Measurements from ENCODE around the gene GPRC5D.

GRCh38 chr12:12924169-12924568, 27.8 kb downstream of the GPRC5D start:
- TF ChIP-seq, protein P1, sequence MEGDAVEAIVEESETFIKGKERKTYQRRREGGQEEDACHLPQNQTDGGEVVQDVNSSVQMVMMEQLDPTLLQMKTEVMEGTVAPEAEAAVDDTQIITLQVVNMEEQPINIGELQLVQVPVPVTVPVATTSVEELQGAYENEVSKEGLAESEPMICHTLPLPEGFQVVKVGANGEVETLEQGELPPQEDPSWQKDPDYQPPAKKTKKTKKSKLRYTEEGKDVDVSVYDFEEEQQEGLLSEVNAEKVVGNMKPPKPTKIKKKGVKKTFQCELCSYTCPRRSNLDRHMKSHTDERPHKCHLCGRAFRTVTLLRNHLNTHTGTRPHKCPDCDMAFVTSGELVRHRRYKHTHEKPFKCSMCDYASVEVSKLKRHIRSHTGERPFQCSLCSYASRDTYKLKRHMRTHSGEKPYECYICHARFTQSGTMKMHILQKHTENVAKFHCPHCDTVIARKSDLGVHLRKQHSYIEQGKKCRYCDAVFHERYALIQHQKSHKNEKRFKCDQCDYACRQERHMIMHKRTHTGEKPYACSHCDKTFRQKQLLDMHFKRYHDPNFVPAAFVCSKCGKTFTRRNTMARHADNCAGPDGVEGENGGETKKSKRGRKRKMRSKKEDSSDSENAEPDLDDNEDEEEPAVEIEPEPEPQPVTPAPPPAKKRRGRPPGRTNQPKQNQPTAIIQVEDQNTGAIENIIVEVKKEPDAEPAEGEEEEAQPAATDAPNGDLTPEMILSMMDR (conservative IDR thresholded peaks at IDR 0.05) = no peak
- TF ChIP-seq EZH2 (IDR thresholded peaks at IDR 0.05; ENCODE audit: low read depth) = no peak
